Neural cell (in vitro differentiated cells): Measurements from ENCODE around the gene SURF1. TPM values are rescaled to one million over a fixed set of nuclear protein-coding genes. Genes with fewer than 3 reads are reported as not detected.

ENCODE experiments used
- H2AFZ ChIP-seq: fragments of 200-600, 300-800 bp; sonication (generic), shearing (Covaris generic); 2 replicates; pipeline ENCODE4 v1.6.0; 2014; ENCODE audit warnings: low read depth, mild to moderate bottlenecking, antibody characterized with exemption, low read length, moderate library complexity
- H3F3A ChIP-seq: fragments of 200-600 bp; shearing (Covaris generic); 2 replicates; pipeline ENCODE4 v1.6.1; 2016; ENCODE audit warnings: mild to moderate bottlenecking, moderate library complexity, mixed read lengths, antibody characterized with exemption, low read length; ENCODE audit not compliant: insufficient read depth, poor library complexity, severe bottlenecking
- H3K27ac ChIP-seq: fragments of 200-600, 300-800 bp; sonication (generic), shearing (Covaris generic); 2 replicates; pipeline ENCODE4 v1.5.1; 2014; ENCODE audit warnings: mild to moderate bottlenecking, low read length, moderate library complexity
- H3K27me3 ChIP-seq: fragments of 300-800, 200-600 bp; sonication (generic), shearing (Covaris generic); 2 replicates; pipeline ENCODE4 v1.6.0; 2014; ENCODE audit warnings: mild to moderate bottlenecking, low read depth, low read length, moderate library complexity; ENCODE audit not compliant: insufficient read depth
- H3K36me3 ChIP-seq: fragments of 300-800, 200-600 bp; sonication (generic), shearing (Covaris generic); 2 replicates; pipeline ENCODE4 v1.5.1; 2014; ENCODE audit warnings: mild to moderate bottlenecking, antibody characterized with exemption, low read length, moderate library complexity; ENCODE audit not compliant: insufficient read depth
- H3K4me2 ChIP-seq: fragments of 300-800, 200-600 bp; sonication (generic), shearing (Covaris generic); 2 replicates; pipeline ENCODE4 v1.6.0; 2014; ENCODE audit warnings: mild to moderate bottlenecking, low read length
- H3K4me3 ChIP-seq: fragments of 300-800, 200-600 bp; sonication (generic), shearing (Covaris generic); 2 replicates; pipeline ENCODE4 v1.5.1; 2014; ENCODE audit warnings: mild to moderate bottlenecking, low read length, moderate library complexity
- H3K79me2 ChIP-seq: fragments of 200-600 bp; shearing (Covaris generic); replicated peaks from 2 replicates; pipeline ENCODE4 v1.6.0; 2014; ENCODE audit warnings: mild to moderate bottlenecking, low read length, moderate library complexity; ENCODE audit not compliant: insufficient read depth
- H3K9ac ChIP-seq: fragments of 300-800, 200-600 bp; sonication (generic), shearing (Covaris generic); 2 replicates; pipeline ENCODE4 v1.6.1; 2016; ENCODE audit warnings: mild to moderate bottlenecking, low read length, mixed read lengths
- H3K9me2 ChIP-seq: fragments of 200-600 bp; shearing (Covaris generic); 2 replicates; pipeline ENCODE4 v1.6.1; 2016; ENCODE audit warnings: mild to moderate bottlenecking, low read length, mixed read lengths; ENCODE audit not compliant: insufficient read depth
- H3K9me3 ChIP-seq: fragments of 200-600, 300-800 bp; sonication (generic), shearing (Covaris generic); 2 replicates; pipeline ENCODE4 v1.6.1; 2016; ENCODE audit warnings: mild to moderate bottlenecking, mixed run types, low read length, moderate library complexity, mixed read lengths
- H4K20me1 ChIP-seq: fragments of 200-600 bp; shearing (Covaris generic); 2 replicates; pipeline ENCODE4 v1.6.1; 2016; ENCODE audit warnings: mild to moderate bottlenecking, mixed run types; ENCODE audit not compliant: insufficient read depth
- EP300 ChIP-seq: fragments of 450-650 bp; conservative IDR thresholded peaks from 2 replicates; pipeline ENCODE4 v1.6.1; 2014; ENCODE audit warnings: antibody characterized with exemption, mild to moderate bottlenecking, moderate library complexity; ENCODE audit not compliant: poor library complexity, severe bottlenecking
- EZH2 ChIP-seq: fragments of 200-600, 300-800 bp; shearing (Covaris generic), sonication (generic); IDR thresholded peaks from 2 replicates; pipeline ENCODE4 v1.6.1; 2014; ENCODE audit warnings: antibody characterized with exemption, low read length, borderline replicate concordance, mild to moderate bottlenecking; ENCODE audit not compliant: insufficient read depth, poor library complexity, severe bottlenecking
- MXI1 ChIP-seq: fragments of 450-650 bp; conservative IDR thresholded peaks from 2 replicates; pipeline ENCODE4 v1.6.1; 2014; ENCODE audit warnings: antibody characterized with exemption, mild to moderate bottlenecking; ENCODE audit not compliant: poor library complexity, severe bottlenecking
- POLR2AphosphoS5 ChIP-seq: IDR thresholded peaks from 2 replicates; pipeline ENCODE4 v1.6.1; 2012
- RAD21 ChIP-seq: fragments of 450-650 bp; conservative IDR thresholded peaks from 2 replicates; pipeline ENCODE4 v1.6.1; 2014; ENCODE audit warnings: antibody characterized with exemption, mild to moderate bottlenecking, moderate library complexity
- REST ChIP-seq: IDR thresholded peaks from 2 replicates; pipeline ENCODE4 v1.6.1; 2012; ENCODE audit warnings: borderline replicate concordance
- SMC3 ChIP-seq: fragments of 450-650 bp; conservative IDR thresholded peaks from 2 replicates; pipeline ENCODE4 v1.6.1; 2014; ENCODE audit warnings: antibody characterized with exemption, mild to moderate bottlenecking, moderate library complexity; ENCODE audit not compliant: poor library complexity
- TAF1 ChIP-seq: IDR thresholded peaks from 2 replicates; pipeline ENCODE4 v1.6.1; 2012; ENCODE audit warnings: low read depth
- polyA plus RNA-seq: library from polyadenylated mRNA; depleted of rRNA; stranded (reverse); fragments of >200 nt; gene quantifications from 2 replicates; pipeline ENCODE4 v1.2.3, GENCODE V29; 2014
- TF ChIP-seq, protein P1 (sequence below): fragments of 450-650 bp; IDR thresholded peaks from 2 replicates; pipeline ENCODE4 v1.5.1; 2014; ENCODE audit warnings: antibody characterized with exemption, mild to moderate bottlenecking, moderate library complexity; ENCODE audit not compliant: poor library complexity, severe bottlenecking

Gene SURF1
- polyA plus RNA-seq, 1 donor from 2014 or later: 32.3 TPM

DNA sequence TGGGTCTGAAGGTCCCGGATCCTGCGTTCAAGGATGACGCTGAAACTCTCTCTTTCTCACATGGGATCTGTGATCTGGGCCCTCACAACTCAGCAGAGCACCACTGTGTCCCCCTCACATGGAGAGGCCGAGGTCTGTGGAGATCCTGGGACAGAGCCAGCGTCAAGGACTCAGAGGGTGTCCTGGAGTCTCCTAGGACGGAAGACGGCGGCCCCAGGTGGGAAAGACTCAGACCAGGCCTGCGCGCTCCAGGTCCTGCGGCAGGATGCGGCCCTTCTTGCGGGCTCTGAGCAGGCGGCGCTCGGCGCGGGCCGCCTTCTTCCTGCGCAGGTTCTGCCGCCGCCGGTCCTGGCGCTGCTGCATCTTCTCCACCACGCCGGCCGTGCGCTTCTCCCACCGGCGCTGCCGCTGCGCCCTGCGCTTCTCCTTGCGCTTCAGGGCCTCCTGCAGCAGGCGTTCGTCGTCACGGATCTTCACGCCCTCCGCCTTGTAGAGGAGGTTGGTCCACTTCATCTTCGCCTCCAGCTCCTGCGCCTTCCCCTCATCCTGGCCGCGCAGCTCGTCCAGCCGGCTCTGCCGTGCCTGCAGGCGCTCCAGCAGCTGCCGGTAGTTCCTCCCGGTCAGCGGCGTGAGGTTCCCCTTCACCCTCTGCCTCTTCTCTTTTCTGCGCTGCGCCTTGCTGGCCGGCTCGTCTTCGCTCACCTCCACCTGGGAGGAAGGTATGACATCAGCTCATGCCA lies 24.5 kb downstream of the SURF1 start:
- H3K36me3 ChIP-seq: no peaks in the 10 kb centered on the region
- H3F3A ChIP-seq: no peaks in the 10 kb centered on the region
- H3K9ac ChIP-seq: no peak overlapping the region
- no peak for TF ChIP-seq TAF1
- no peak for TF ChIP-seq EP300
- no peak for TF ChIP-seq REST
- TF ChIP-seq RAD21: no peak
- no peak for TF ChIP-seq POLR2AphosphoS5
- TF ChIP-seq, protein P1, sequence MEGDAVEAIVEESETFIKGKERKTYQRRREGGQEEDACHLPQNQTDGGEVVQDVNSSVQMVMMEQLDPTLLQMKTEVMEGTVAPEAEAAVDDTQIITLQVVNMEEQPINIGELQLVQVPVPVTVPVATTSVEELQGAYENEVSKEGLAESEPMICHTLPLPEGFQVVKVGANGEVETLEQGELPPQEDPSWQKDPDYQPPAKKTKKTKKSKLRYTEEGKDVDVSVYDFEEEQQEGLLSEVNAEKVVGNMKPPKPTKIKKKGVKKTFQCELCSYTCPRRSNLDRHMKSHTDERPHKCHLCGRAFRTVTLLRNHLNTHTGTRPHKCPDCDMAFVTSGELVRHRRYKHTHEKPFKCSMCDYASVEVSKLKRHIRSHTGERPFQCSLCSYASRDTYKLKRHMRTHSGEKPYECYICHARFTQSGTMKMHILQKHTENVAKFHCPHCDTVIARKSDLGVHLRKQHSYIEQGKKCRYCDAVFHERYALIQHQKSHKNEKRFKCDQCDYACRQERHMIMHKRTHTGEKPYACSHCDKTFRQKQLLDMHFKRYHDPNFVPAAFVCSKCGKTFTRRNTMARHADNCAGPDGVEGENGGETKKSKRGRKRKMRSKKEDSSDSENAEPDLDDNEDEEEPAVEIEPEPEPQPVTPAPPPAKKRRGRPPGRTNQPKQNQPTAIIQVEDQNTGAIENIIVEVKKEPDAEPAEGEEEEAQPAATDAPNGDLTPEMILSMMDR: no peak
- no peak for TF ChIP-seq EZH2
- no peak overlapping the region for H3K4me3 ChIP-seq
- no peak overlapping the region for H3K4me2 ChIP-seq
- H3K9me3 ChIP-seq: no peaks in the 10 kb centered on the region
- no peaks in the 10 kb centered on the region for H4K20me1 ChIP-seq
- no peaks in the 10 kb centered on the region for H3K9me2 ChIP-seq
- no peaks in the 10 kb centered on the region for H3K27me3 ChIP-seq
- H3K79me2 ChIP-seq: peaks cover 14% of the 10 kb centered on the region
- H3K27ac ChIP-seq: no peak overlapping the region
- H2AFZ ChIP-seq: no peak overlapping the region

- Histone ChIP-seq H3F3A (no peaks in the 10 kb centered on the region), H3K27ac (no peak overlapping the region), H3K27me3 (no peaks in the 10 kb centered on the region), H4K20me1 (no peaks in the 10 kb centered on the region), H3K9me2 (no peaks in the 10 kb centered on the region), H3K9ac (no peak overlapping the region), H3K79me2 (peaks cover 14% of the 10 kb centered on the region), H3K9me3 (no peaks in the 10 kb centered on the region), H3K36me3 (no peaks in the 10 kb centered on the region), H3K4me3 (no peak overlapping the region), H2AFZ (no peak overlapping the region), H3K4me2 (no peak overlapping the region)
- TF ChIP-seq REST (no peak), RAD21 (no peak), TAF1 (no peak), SMC3 (no peak), EP300 (no peak), EZH2 (no peak), POLR2AphosphoS5 (no peak), MXI1 (no peak)
- TF ChIP-seq, protein P1: no peak
Measured at GRCh38 chr9:133331221-133331620, 25.1 kb downstream of the SURF1 start.
